IMR-90 (cell line): ENCODE results near the gene STK17B. TPM values are rescaled to one million over a fixed set of nuclear protein-coding genes. Genes with fewer than 3 reads are reported as not detected.

Experiments used
- ATAC-seq: fragments of 200-7000 bp; cut with Tn5 transposase; 2 replicates; pipeline ENCODE4 v1.9.1; 2020; ENCODE audit warnings: low read depth, mild to moderate bottlenecking, moderate library complexity
- BruUV-seq: library from RNA; stranded (reverse); fragments of 400-500 nt; replicated peaks from 2 replicates; lab custom pipeline; 2021; lab: Mats Ljungman, UMichigan
- CTCF ChIA-PET: fragments of 300-600 bp; formaldehyde crosslinking; extraction: SDS; loops from one replicate; lab custom pipeline; 2021; ENCODE audit warnings: antibody characterized with exemption; lab: Yijun Ruan, JAX
- POLR2A ChIA-PET: fragments of 300-600 bp; sonication (Branson Sonifier 250); formaldehyde crosslinking; loops from one replicate; lab custom pipeline; 2022; ENCODE audit warnings: antibody characterized with exemption; ENCODE audit not compliant: unreplicated experiment; lab: Charles Lee
- DNase-seq: peaks from one replicate; pipeline ENCODE4 v3.0.0; 2013
- H2AFZ ChIP-seq: replicated peaks from 2 replicates; pipeline ENCODE3; 2013; ENCODE audit warnings: low read length, mild to moderate bottlenecking; ENCODE audit not compliant: poor library complexity
- H2AK5ac ChIP-seq: 2 replicates; pipeline ENCODE4 v1.6.1; 2013; ENCODE audit warnings: low read depth, low read length, inconsistent platforms
- H2AK9ac ChIP-seq: replicated peaks from 2 replicates; pipeline ENCODE3; 2013; ENCODE audit warnings: mild to moderate bottlenecking, low read depth, low read length, moderate library complexity; ENCODE audit not compliant: poor library complexity
- H2BK120ac ChIP-seq: 2 replicates; pipeline ENCODE4 v1.6.1; 2013; ENCODE audit warnings: low read depth, low read length, inconsistent platforms
- H2BK15ac ChIP-seq: 3 replicates; pipeline ENCODE4 v1.6.1; 2013; ENCODE audit warnings: low read depth, low read length, inconsistent platforms
- H2BK20ac ChIP-seq: 2 replicates; pipeline ENCODE4 v1.6.1; 2013; ENCODE audit warnings: low read depth, mild to moderate bottlenecking, inconsistent platforms, low read length, moderate library complexity
- H2BK5ac ChIP-seq: 2 replicates; pipeline ENCODE4 v1.6.1; 2013; ENCODE audit warnings: mild to moderate bottlenecking, low read depth, low read length, inconsistent platforms; ENCODE audit not compliant: poor library complexity, severe bottlenecking
- H3K14ac ChIP-seq: replicated peaks from 2 replicates; pipeline ENCODE4 v1.6.1; 2013; ENCODE audit warnings: low read depth, low read length, inconsistent platforms
- H3K18ac ChIP-seq: 2 replicates; pipeline ENCODE4 v1.6.1; 2013; ENCODE audit warnings: low read depth, low read length, control low read depth
- H3K23ac ChIP-seq: 2 replicates; pipeline ENCODE4 v1.6.1; 2013; ENCODE audit warnings: low read depth, low read length, inconsistent platforms
- H3K27ac ChIP-seq: 2 replicates; pipeline ENCODE4 v1.5.1; 2013; ENCODE audit warnings: mild to moderate bottlenecking, control low read depth, low read length; ENCODE audit not compliant: insufficient read depth
- H3K27me3 ChIP-seq: 2 replicates; pipeline ENCODE4 v1.6.1; 2013; ENCODE audit warnings: low read length; ENCODE audit not compliant: control insufficient read depth, insufficient read depth
- H3K36me3 ChIP-seq: 2 replicates; pipeline ENCODE4 v1.6.1; 2013; ENCODE audit warnings: low read length, mixed read lengths; ENCODE audit not compliant: control insufficient read depth, insufficient read depth
- H3K4ac ChIP-seq: 2 replicates; pipeline ENCODE4 v1.6.1; 2013; ENCODE audit warnings: low read depth, low read length, inconsistent platforms
- H3K4me1 ChIP-seq: 2 replicates; pipeline ENCODE4 v1.6.1; 2013; ENCODE audit warnings: low read length, mixed read lengths; ENCODE audit not compliant: control insufficient read depth, insufficient read depth
- H3K4me2 ChIP-seq: 2 replicates; pipeline ENCODE4 v1.6.1; 2013; ENCODE audit warnings: low read depth, mild to moderate bottlenecking, control low read depth, low read length, moderate library complexity
- H3K4me3 ChIP-seq: 2 replicates; pipeline ENCODE4 v1.5.1; 2013; ENCODE audit warnings: low read depth, mild to moderate bottlenecking, control low read depth, low read length, moderate library complexity; ENCODE audit not compliant: insufficient read depth
- H3K56ac ChIP-seq: 2 replicates; pipeline ENCODE4 v1.6.1; 2013; ENCODE audit warnings: low read length, inconsistent platforms; ENCODE audit not compliant: insufficient read depth; ENCODE audit errors: extremely low read depth
- H3K79me1 ChIP-seq, 2 experiments: 2 replicates each; pipeline ENCODE4 v1.6.1; 2013; ENCODE audit warnings: low read length in 2 of 2, inconsistent platforms in 1 of 2, low read depth in 1 of 2
- H3K9ac ChIP-seq: 2 replicates; pipeline ENCODE4 v1.6.1; 2013; ENCODE audit warnings: low read depth, low read length, control low read depth
- H3K9me1 ChIP-seq: 2 replicates; pipeline ENCODE4 v1.6.1; 2013; ENCODE audit warnings: low read length, inconsistent platforms; ENCODE audit not compliant: insufficient read depth
- H3K9me3 ChIP-seq: 2 replicates; pipeline ENCODE4 v1.6.1; 2013; ENCODE audit warnings: low read length; ENCODE audit not compliant: control insufficient read depth, insufficient read depth
- H4K20me1 ChIP-seq: 2 replicates; pipeline ENCODE4 v1.6.1; 2013; ENCODE audit warnings: low read length, inconsistent platforms; ENCODE audit not compliant: insufficient read depth
- H4K5ac ChIP-seq: 2 replicates; pipeline ENCODE4 v1.6.1; 2013; ENCODE audit warnings: mild to moderate bottlenecking, low read depth, low read length, control low read depth
- H4K8ac ChIP-seq, 2 experiments: 2 replicates each; pipeline ENCODE4 v1.6.1; 2013; ENCODE audit warnings: low read depth in 2 of 2, low read length in 2 of 2, control low read depth in 1 of 2, inconsistent platforms in 1 of 2
- H4K91ac ChIP-seq: 2 replicates; pipeline ENCODE4 v1.6.1; 2013; ENCODE audit warnings: low read depth, low read length, inconsistent platforms; ENCODE audit not compliant: insufficient read depth
- BHLHE40 ChIP-seq: fragments of 150-350 bp; IDR thresholded peaks from 2 replicates; pipeline ENCODE4 v1.6.1; 2016; ENCODE audit warnings: mild to moderate bottlenecking, low read depth, low read length
- CEBPB ChIP-seq: IDR thresholded peaks from 2 replicates; pipeline ENCODE4 v1.6.1; 2012; ENCODE audit warnings: low read depth, low read length, improper control_type of control experiment
- CTCF ChIP-seq: conservative IDR thresholded peaks from 2 replicates; pipeline ENCODE4 v1.5.1; 2012; ENCODE audit warnings: mild to moderate bottlenecking, low read depth, low read length, improper control_type of control experiment
- FOS ChIP-seq: fragments of 150-350 bp; IDR thresholded peaks from 2 replicates; pipeline ENCODE4 v1.6.1; 2016; ENCODE audit warnings: low read depth, low read length
- MAFK ChIP-seq: IDR thresholded peaks from 2 replicates; pipeline ENCODE4 v1.6.1; 2012; ENCODE audit warnings: low read depth, low read length, improper control_type of control experiment
- MAZ ChIP-seq: IDR thresholded peaks from 2 replicates; pipeline ENCODE4 v1.6.1; 2012; ENCODE audit warnings: low read depth, mild to moderate bottlenecking, low read length, improper control_type of control experiment, moderate library complexity, borderline replicate concordance
- MXI1 ChIP-seq: IDR thresholded peaks from 2 replicates; pipeline ENCODE4 v1.6.1; 2012; ENCODE audit warnings: low read depth, mild to moderate bottlenecking, low read length, moderate library complexity, borderline replicate concordance
- RAD21 ChIP-seq: IDR thresholded peaks from 2 replicates; pipeline ENCODE4 v1.6.1; 2012; ENCODE audit warnings: low read length, improper control_type of control experiment
- RFX5 ChIP-seq: IDR thresholded peaks from 2 replicates; pipeline ENCODE4 v1.8.0; 2012; ENCODE audit warnings: low read depth, mild to moderate bottlenecking, low read length, moderate library complexity
- USF2 ChIP-seq: fragments of 150-350 bp; IDR thresholded peaks from 2 replicates; pipeline ENCODE4 v1.6.1; 2017; ENCODE audit warnings: mild to moderate bottlenecking, antibody characterized with exemption, low read length, low read depth
- whole genome bisulfite sequencing, 2 experiments: methylation state at CpG; one replicate each; pipeline versions ENCODE4 v1.1.5 to v1.1.7; 2013; ENCODE audit warnings: missing lambda C conversion rate in 2 of 2; ENCODE audit not compliant: insufficient read length in 1 of 2; ENCODE audit errors: extremely low coverage in 2 of 2; 5-methylcytosine and 5-hydroxymethylcytosine counted together
- dilution Hi-C: fragments of 300-500 bp; cut with HindIII; formaldehyde crosslinking; loops from one replicate; pipeline ENCODE4 v1.14.3; 2018; ENCODE audit warnings: low sequenced_read_pairs; ENCODE audit not compliant: unreplicated experiment
- in situ Hi-C: fragments of 300-500 bp; cut with MboI; formaldehyde crosslinking; loops from 3 replicates; pipeline ENCODE4 v1.14.3; 2019; ENCODE audit warnings: low sequenced_read_pairs, inconsistent platforms, mixed read lengths
- intact Hi-C: fragments of 100-400 bp; cut with micrococcal nuclease; formaldehyde crosslinking; loops from 2 replicates; pipeline ENCODE4 v1.10.0; 2022
- polyA plus RNA-seq, 3 experiments: library from polyadenylated mRNA; depleted of rRNA; stranded (reverse); fragments of >200 nt; gene quantifications; 2 replicates each; pipeline ENCODE4 v1.2.3, GENCODE V29; 2012; ENCODE audit warnings: low replicate concordance in 1 of 3
- total RNA-seq: library from RNA; depleted of rRNA; stranded (reverse); fragments of >200 nt; gene quantifications from 2 replicates; pipeline ENCODE4 v1.2.3, GENCODE V29; 2012
- TF ChIP-seq, protein P1 (sequence below): fragments of 150-350 bp; IDR thresholded peaks from 2 replicates; pipeline ENCODE4 v1.6.1; 2016; ENCODE audit warnings: low read depth, mild to moderate bottlenecking, low read length, moderate library complexity, borderline replicate concordance

Gene STK17B
- total and polyA plus RNA-seq, 2 of the 4 experiments (the other 2 are of a cell fraction): 7.5 to 48.9 TPM

DNA sequence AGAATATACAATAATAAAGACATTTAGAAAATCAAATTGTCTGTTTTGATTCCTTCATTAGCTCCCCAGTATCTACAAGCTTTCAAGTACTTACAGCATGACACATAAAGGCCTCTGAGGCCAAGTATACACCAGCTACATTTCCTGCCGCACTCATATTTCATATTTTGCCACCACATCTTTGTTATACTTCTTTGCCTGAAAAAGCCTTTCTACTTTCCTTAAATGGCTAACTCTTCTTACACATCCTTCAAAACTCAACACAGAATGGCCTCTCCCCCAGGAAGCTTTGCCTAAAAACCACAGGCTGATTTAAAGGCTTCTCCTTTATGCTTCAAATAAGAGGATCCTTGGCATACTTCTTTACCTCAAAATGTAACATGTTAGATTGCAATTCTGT lies 4.5 kb downstream of the STK17B start:
- peak; percentile 87 for DNase-seq
- POLR2A ChIA-PET: no interaction called here

More for the DNA sequence above, 4.5 kb downstream of the STK17B start:
- CTCF ChIA-PET: interaction anchor here (0.6 to 1.5 kb wide), 2 partner anchors 90 to 170 kb away, joined by 3 read pairs; no protein-coding TSS in a partner anchor
- Histone ChIP-seq H3K79me1 (peaks cover 5 to 24% of the 10 kb centered on the region in 2 experiments; a peak in 3 of 4 replicates), H4K8ac (peak overlapping the region in 1 of 2 experiments; percentile 50; a peak in 2 of 4 replicates), H3K9ac (peak overlapping the region; percentile 64; the same call in 1 of the 2 replicates), H3K9me3 (no peaks in the 10 kb centered on the region), H3K4me3 (peak overlapping the region; percentile 15; the same call in 1 of the 2 replicates), H3K14ac (no peak overlapping the region; the same call in 1 of the 2 replicates), H3K4me1 (peaks cover 7% of the 10 kb centered on the region), H4K20me1 (peaks cover 24% of the 10 kb centered on the region), H3K18ac (peak overlapping the region; percentile 88), H4K91ac (peak overlapping the region; percentile 31; the same call in 1 of the 2 replicates), H3K36me3 (peaks cover 6% of the 10 kb centered on the region), H3K9me1 (peaks cover 6% of the 10 kb centered on the region; the same call in 1 of the 2 replicates), H2BK15ac (peak overlapping the region; percentile 12; the same call in 2 of the 3 replicates), H2AK9ac (no peak overlapping the region), H2AFZ (no peak overlapping the region), H3K4me2 (peak overlapping the region; percentile 92), H3K4ac (peak overlapping the region; percentile 47; the same call in 1 of the 2 replicates), H3K27me3 (no peaks in the 10 kb centered on the region), H2BK5ac (peak overlapping the region; percentile 90), H3K23ac (peak overlapping the region; percentile 21; the same call in 1 of the 2 replicates), H2BK20ac (peak overlapping the region; percentile 11; the same call in 1 of the 2 replicates), H2AK5ac (no peak overlapping the region), H2BK120ac (peak overlapping the region; percentile 60; the same call in 1 of the 2 replicates), H3K56ac (peak overlapping the region; percentile 14; the same call in 1 of the 2 replicates), H4K5ac (peak overlapping the region; percentile 78), H3K27ac (peak overlapping the region; percentile 82)
- ATAC-seq: peak; percentile 9
- dilution Hi-C loops (no loop called here), in situ Hi-C loops (loop anchor here (25.0 kb wide), 1 partner anchor 95 kb away; no protein-coding TSS in a partner anchor), intact Hi-C loops (loop anchor here (5.0 kb wide), 1 partner anchor 125 kb away; no protein-coding TSS in a partner anchor)
- WGBS, 2 experiments: 20% methylated on average over 1 of the region's 1 CpG; no CpG with 5 or more reads in 1 of the 2 experiments
- no TSS peak for BruUV-seq
- TF ChIP-seq RAD21: no peak
- TF ChIP-seq USF2: no peak
- no peak for TF ChIP-seq MXI1
- TF ChIP-seq, protein P1, sequence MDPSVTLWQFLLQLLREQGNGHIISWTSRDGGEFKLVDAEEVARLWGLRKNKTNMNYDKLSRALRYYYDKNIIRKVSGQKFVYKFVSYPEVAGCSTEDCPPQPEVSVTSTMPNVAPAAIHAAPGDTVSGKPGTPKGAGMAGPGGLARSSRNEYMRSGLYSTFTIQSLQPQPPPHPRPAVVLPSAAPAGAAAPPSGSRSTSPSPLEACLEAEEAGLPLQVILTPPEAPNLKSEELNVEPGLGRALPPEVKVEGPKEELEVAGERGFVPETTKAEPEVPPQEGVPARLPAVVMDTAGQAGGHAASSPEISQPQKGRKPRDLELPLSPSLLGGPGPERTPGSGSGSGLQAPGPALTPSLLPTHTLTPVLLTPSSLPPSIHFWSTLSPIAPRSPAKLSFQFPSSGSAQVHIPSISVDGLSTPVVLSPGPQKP: no peak
- TF ChIP-seq RFX5: no peak
- TF ChIP-seq CEBPB: no peak
- TF ChIP-seq FOS: no peak
- TF ChIP-seq BHLHE40: no peak
- TF ChIP-seq CTCF: no peak
- no peak for TF ChIP-seq MAZ
- TF ChIP-seq MAFK: no peak
